GM23338 (cell line): ENCODE measurements around the gene PTF1A. TPM values are rescaled to one million over a fixed set of nuclear protein-coding genes. Genes with fewer than 3 reads are reported as not detected.
A peak's percentile ranks its signal among the peaks of the same experiment; 100 is the strongest.

Source experiments
- ATAC-seq: fragments of 200-7000 bp; cut with Tn5 transposase; 3 replicates; pipeline ENCODE4 v1.9.1; 2020
- DNase-seq: peaks from one replicate; pipeline ENCODE4 v3.0.0-alpha.2; 2015; ENCODE audit warnings: low spot score
- H2AFZ ChIP-seq: fragments of 200-600 bp; sonication (generic); 2 replicates; pipeline ENCODE4 v1.8.0; 2016; ENCODE audit warnings: antibody characterized with exemption, mild to moderate bottlenecking, moderate library complexity
- H3F3A ChIP-seq: fragments of 200-600 bp; sonication (generic); replicated peaks from 2 replicates; pipeline ENCODE4 v1.8.0; 2017; ENCODE audit warnings: antibody characterized with exemption, mixed run types, low read depth
- H3K27ac ChIP-seq: fragments of 200-600 bp; sonication (generic); 2 replicates; pipeline ENCODE4 v1.6.1; 2016; ENCODE audit warnings: low read depth
- H3K27me3 ChIP-seq: fragments of 200-600 bp; sonication (generic); 2 replicates; pipeline ENCODE4 v1.8.0; 2016; ENCODE audit warnings: mild to moderate bottlenecking, mixed run types, moderate library complexity; ENCODE audit not compliant: insufficient read depth
- H3K36me3 ChIP-seq: fragments of 200-600 bp; sonication (generic); 2 replicates; pipeline ENCODE4 v1.8.0; 2016; ENCODE audit warnings: mild to moderate bottlenecking; ENCODE audit not compliant: insufficient read depth
- H3K4me1 ChIP-seq: fragments of 200-600 bp; sonication (generic); 2 replicates; pipeline ENCODE4 v1.8.0; 2016; ENCODE audit warnings: mild to moderate bottlenecking, moderate library complexity; ENCODE audit not compliant: insufficient read depth
- H3K4me2 ChIP-seq: fragments of 200-600 bp; sonication (generic); 2 replicates; pipeline ENCODE4 v1.7.1; 2017; ENCODE audit warnings: mixed run types
- H3K4me3 ChIP-seq: fragments of 200-600 bp; sonication (generic); 2 replicates; pipeline ENCODE4 v1.6.1; 2016; ENCODE audit warnings: mixed run types
- H3K79me2 ChIP-seq: fragments of 200-600 bp; sonication (generic); replicated peaks from 2 replicates; pipeline ENCODE4 v1.8.0; 2017; ENCODE audit warnings: mild to moderate bottlenecking; ENCODE audit not compliant: insufficient read depth
- H3K9me2 ChIP-seq: fragments of 200-600 bp; sonication (generic); 2 replicates; pipeline ENCODE4 v1.8.0; 2017; ENCODE audit not compliant: insufficient read depth
- H4K20me1 ChIP-seq: fragments of 200-600 bp; sonication (generic); replicated peaks from 2 replicates; pipeline ENCODE4 v1.8.0; 2017; ENCODE audit warnings: mild to moderate bottlenecking; ENCODE audit not compliant: insufficient read depth
- H3K27ac Mint-ChIP-seq: 2 replicates; pipeline ENCODE4 v1.8.0; 2020; ENCODE audit warnings: inconsistent platforms, mild to moderate bottlenecking, moderate library complexity, mixed read lengths
- H3K27me3 Mint-ChIP-seq: 3 replicates; pipeline ENCODE4 v1.8.0; 2022; ENCODE audit warnings: low read depth, mild to moderate bottlenecking, moderate library complexity, mixed read lengths, inconsistent platforms; ENCODE audit not compliant: insufficient read depth, poor library complexity
- H3K36me3 Mint-ChIP-seq: 3 replicates; pipeline ENCODE4 v1.8.0; 2021; ENCODE audit warnings: low read depth, mild to moderate bottlenecking, inconsistent platforms, moderate library complexity, mixed read lengths
- H3K4me1 Mint-ChIP-seq: 3 replicates; pipeline ENCODE4 v1.8.0; 2020; ENCODE audit warnings: mild to moderate bottlenecking, inconsistent platforms, mixed read lengths
- H3K4me3 Mint-ChIP-seq: 3 replicates; pipeline ENCODE4 v1.8.0; 2021; ENCODE audit warnings: moderate library complexity, mild to moderate bottlenecking, inconsistent platforms, mixed read lengths
- H3K9me3 Mint-ChIP-seq: 3 replicates; pipeline ENCODE4 v1.8.0; 2020; ENCODE audit warnings: moderate library complexity, mild to moderate bottlenecking, inconsistent platforms, mixed read lengths
- CREB1 ChIP-seq: fragments of 250-450 bp; sonication (Bioruptor Pico); IDR thresholded peaks from 2 replicates; pipeline ENCODE4 v1.5.0; 2020; ENCODE audit warnings: low read depth, mild to moderate bottlenecking, moderate library complexity
- EZH2 ChIP-seq: fragments of 200-600 bp; sonication (generic); IDR thresholded peaks from one replicate; pipeline ENCODE4 v1.8.0; 2017; ENCODE audit warnings: antibody characterized with exemption, mild to moderate bottlenecking, low read depth; ENCODE audit not compliant: unreplicated experiment
- EZH2phosphoT487 ChIP-seq: fragments of 200-600 bp; sonication (generic); IDR thresholded peaks from one replicate; pipeline ENCODE4 v1.8.1; 2018; ENCODE audit warnings: antibody characterized with exemption; ENCODE audit not compliant: unreplicated experiment
- JUNB ChIP-seq: IDR thresholded peaks from one replicate; pipeline ENCODE4 v1.6.1; 2016; ENCODE audit warnings: antibody characterized with exemption; ENCODE audit not compliant: unreplicated experiment
- NANOG ChIP-seq: IDR thresholded peaks from 2 replicates; pipeline ENCODE4 v1.6.1; 2016; ENCODE audit warnings: antibody characterized with exemption, borderline replicate concordance
- POLR2AphosphoS5 ChIP-seq: IDR thresholded peaks from 2 replicates; pipeline ENCODE4 v1.6.1; 2016; ENCODE audit warnings: antibody characterized with exemption, low read depth
- STAT1 ChIP-seq: IDR thresholded peaks from one replicate; pipeline ENCODE4 v1.6.1; 2016; ENCODE audit warnings: antibody characterized with exemption; ENCODE audit not compliant: unreplicated experiment
- ZNF114 ChIP-seq: fragments of 250-450 bp; sonication (Bioruptor Pico); IDR thresholded peaks from 2 replicates; pipeline ENCODE4 v1.5.0; 2020; ENCODE audit warnings: mild to moderate bottlenecking, moderate library complexity
- ZNF331 ChIP-seq: fragments of 250-450 bp; sonication (Bioruptor Pico); IDR thresholded peaks from 2 replicates; pipeline ENCODE4 v1.5.0; 2020; ENCODE audit warnings: low read depth, mild to moderate bottlenecking, moderate library complexity
- polyA plus RNA-seq: library from polyadenylated mRNA; unstranded; fragments of >200 nt; fragmentation: Nextera tagmentation; extraction: Ambion mirVana; gene quantifications from 2 replicates; pipeline ENCODE4 v1.2.1, GENCODE V29; 2016
- total RNA-seq: library from RNA; depleted of rRNA; stranded (reverse); fragments of >200 nt; shearing (Covaris generic); gene quantifications from 2 replicates; pipeline ENCODE4 v1.2.3, GENCODE V29; 2014
- TF ChIP-seq, protein P1 (sequence below): fragments of 250-450 bp; sonication (Bioruptor Pico); IDR thresholded peaks from 2 replicates; pipeline ENCODE4 v1.5.0; 2020; ENCODE audit warnings: mild to moderate bottlenecking, moderate library complexity
- TF ChIP-seq, protein P2 (sequence below): IDR thresholded peaks from one replicate; pipeline ENCODE4 v1.6.1; 2018; ENCODE audit warnings: antibody characterized with exemption; ENCODE audit not compliant: unreplicated experiment
- TF ChIP-seq, protein P3 (sequence below), 2 experiments: fragments of 200-600 bp in 1 of 2; sonication (generic) in 1 of 2; conservative IDR thresholded peaks; 2 replicates each; pipeline versions ENCODE4 v1.5.1 to v1.6.1; 2016 to 2017; ENCODE audit warnings: antibody characterized with exemption in 2 of 2, low read depth in 2 of 2, mild to moderate bottlenecking in 2 of 2, moderate library complexity in 1 of 2
- TF ChIP-seq, protein P4 (sequence below): IDR thresholded peaks from 2 replicates; pipeline ENCODE4 v1.6.1; 2016; ENCODE audit warnings: antibody characterized with exemption

Gene PTF1A
- total and polyA plus RNA-seq, 2 experiments from 2014 or later: not detected

DNA sequence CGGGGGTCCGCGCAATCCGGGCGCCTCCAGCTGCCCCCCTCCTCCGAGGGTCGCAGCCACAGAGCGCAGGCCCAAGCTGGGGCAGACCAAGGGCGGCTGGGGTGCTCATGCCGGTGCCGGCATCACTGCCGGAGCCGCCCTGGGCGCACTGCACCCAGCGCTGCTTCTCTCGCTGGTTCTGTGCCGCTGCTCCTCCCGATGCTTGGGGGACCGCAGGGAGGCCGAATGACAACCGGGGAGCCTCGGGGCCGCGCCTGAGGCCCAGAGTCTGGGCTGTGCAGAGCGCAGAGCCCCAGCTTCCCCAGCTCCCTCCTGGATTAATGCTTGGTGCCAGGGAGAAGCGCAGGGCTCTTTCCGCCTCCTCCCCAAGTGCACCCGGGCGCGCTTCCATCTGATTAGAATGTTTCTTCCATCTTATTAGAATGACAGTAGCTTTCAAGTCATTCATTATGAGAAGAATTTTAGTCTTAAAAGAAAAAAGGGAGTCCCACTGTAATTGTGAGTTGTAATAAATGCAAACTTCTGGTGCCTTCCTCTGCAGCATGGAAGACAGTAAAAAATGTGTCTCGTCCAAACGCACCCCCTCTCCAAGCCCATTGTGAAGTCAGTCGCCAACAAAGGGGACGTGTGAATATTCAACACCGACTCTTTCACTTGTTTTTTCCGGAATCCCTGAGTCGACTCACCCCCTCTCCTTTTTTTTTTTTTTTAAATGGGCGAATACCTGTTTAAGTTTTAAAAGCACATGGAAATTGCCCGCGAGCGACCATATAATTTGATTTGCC, 19.5 kb upstream of the PTF1A start:
- H3K27me3 ChIP-seq: peaks cover 100% of the 10 kb centered on the region
- H3K27ac ChIP-seq: no peak overlapping the region
- H2AFZ ChIP-seq: peak overlapping the region; percentile 35; the same call in 1 of the 2 replicates
- H3K9me3 Mint-ChIP-seq: no peaks in the 10 kb centered on the region; the same call in 2 of the 3 replicates
- no peak overlapping the region for H3K27ac Mint-ChIP-seq
- H3K4me3 ChIP-seq: peak overlapping the region; percentile 46
- peak overlapping the region; percentile 72 for H3K4me3 Mint-ChIP-seq
- no peaks in the 10 kb centered on the region for H3K36me3 ChIP-seq
- ATAC-seq (peak; percentile 22), DNase-seq (peak; percentile 46)
- H4K20me1 ChIP-seq: peaks cover 19% of the 10 kb centered on the region; the same call in 1 of the 2 replicates
- peaks cover 27% of the 10 kb centered on the region; the same call in 1 of the 2 replicates for H3K4me1 ChIP-seq
- H3F3A ChIP-seq: peaks cover 6% of the 10 kb centered on the region
- peaks cover 93% of the 10 kb centered on the region for H3K27me3 Mint-ChIP-seq
- TF ChIP-seq POLR2AphosphoS5 (no peak), JUNB (no peak), CREB1 (CRISPR knock-in tag) (no peak), STAT1 (no peak), NANOG (no peak), ZNF114 (CRISPR knock-in tag) (no peak), EZH2phosphoT487 (peak; percentile 45), EZH2 (peak; percentile 57), ZNF331 (no peak)
- TF ChIP-seq, protein P1, sequence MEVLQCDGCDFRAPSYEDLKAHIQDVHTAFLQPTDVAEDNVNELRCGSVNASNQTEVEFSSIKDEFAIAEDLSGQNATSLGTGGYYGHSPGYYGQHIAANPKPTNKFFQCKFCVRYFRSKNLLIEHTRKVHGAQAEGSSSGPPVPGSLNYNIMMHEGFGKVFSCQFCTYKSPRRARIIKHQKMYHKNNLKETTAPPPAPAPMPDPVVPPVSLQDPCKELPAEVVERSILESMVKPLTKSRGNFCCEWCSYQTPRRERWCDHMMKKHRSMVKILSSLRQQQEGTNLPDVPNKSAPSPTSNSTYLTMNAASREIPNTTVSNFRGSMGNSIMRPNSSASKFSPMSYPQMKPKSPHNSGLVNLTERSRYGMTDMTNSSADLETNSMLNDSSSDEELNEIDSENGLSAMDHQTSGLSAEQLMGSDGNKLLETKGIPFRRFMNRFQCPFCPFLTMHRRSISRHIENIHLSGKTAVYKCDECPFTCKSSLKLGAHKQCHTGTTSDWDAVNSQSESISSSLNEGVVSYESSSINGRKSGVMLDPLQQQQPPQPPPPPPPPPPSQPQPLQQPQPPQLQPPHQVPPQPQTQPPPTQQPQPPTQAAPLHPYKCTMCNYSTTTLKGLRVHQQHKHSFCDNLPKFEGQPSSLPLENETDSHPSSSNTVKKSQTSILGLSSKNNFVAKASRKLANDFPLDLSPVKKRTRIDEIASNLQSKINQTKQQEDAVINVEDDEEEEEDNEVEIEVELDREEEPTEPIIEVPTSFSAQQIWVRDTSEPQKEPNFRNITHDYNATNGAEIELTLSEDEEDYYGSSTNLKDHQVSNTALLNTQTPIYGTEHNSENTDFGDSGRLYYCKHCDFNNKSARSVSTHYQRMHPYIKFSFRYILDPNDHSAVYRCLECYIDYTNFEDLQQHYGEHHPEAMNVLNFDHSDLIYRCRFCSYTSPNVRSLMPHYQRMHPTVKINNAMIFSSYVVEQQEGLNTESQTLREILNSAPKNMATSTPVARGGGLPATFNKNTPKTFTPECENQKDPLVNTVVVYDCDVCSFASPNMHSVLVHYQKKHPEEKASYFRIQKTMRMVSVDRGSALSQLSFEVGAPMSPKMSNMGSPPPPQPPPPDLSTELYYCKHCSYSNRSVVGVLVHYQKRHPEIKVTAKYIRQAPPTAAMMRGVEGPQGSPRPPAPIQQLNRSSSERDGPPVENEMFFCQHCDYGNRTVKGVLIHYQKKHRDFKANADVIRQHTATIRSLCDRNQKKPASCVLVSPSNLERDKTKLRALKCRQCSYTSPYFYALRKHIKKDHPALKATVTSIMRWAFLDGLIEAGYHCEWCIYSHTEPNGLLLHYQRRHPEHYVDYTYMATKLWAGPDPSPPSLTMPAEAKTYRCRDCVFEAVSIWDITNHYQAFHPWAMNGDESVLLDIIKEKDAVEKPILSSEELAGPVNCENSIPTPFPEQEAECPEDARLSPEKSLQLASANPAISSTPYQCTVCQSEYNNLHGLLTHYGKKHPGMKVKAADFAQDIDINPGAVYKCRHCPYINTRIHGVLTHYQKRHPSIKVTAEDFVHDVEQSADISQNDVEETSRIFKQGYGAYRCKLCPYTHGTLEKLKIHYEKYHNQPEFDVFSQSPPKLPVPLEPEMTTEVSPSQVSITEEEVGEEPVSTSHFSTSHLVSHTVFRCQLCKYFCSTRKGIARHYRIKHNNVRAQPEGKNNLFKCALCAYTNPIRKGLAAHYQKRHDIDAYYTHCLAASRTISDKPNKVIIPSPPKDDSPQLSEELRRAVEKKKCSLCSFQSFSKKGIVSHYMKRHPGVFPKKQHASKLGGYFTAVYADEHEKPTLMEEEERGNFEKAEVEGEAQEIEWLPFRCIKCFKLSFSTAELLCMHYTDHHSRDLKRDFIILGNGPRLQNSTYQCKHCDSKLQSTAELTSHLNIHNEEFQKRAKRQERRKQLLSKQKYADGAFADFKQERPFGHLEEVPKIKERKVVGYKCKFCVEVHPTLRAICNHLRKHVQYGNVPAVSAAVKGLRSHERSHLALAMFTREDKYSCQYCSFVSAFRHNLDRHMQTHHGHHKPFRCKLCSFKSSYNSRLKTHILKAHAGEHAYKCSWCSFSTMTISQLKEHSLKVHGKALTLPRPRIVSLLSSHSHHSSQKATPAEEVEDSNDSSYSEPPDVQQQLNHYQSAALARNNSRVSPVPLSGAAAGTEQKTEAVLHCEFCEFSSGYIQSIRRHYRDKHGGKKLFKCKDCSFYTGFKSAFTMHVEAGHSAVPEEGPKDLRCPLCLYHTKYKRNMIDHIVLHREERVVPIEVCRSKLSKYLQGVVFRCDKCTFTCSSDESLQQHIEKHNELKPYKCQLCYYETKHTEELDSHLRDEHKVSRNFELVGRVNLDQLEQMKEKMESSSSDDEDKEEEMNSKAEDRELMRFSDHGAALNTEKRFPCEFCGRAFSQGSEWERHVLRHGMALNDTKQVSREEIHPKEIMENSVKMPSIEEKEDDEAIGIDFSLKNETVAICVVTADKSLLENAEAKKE (CRISPR knock-in tag): no peak
- TF ChIP-seq, protein P2, sequence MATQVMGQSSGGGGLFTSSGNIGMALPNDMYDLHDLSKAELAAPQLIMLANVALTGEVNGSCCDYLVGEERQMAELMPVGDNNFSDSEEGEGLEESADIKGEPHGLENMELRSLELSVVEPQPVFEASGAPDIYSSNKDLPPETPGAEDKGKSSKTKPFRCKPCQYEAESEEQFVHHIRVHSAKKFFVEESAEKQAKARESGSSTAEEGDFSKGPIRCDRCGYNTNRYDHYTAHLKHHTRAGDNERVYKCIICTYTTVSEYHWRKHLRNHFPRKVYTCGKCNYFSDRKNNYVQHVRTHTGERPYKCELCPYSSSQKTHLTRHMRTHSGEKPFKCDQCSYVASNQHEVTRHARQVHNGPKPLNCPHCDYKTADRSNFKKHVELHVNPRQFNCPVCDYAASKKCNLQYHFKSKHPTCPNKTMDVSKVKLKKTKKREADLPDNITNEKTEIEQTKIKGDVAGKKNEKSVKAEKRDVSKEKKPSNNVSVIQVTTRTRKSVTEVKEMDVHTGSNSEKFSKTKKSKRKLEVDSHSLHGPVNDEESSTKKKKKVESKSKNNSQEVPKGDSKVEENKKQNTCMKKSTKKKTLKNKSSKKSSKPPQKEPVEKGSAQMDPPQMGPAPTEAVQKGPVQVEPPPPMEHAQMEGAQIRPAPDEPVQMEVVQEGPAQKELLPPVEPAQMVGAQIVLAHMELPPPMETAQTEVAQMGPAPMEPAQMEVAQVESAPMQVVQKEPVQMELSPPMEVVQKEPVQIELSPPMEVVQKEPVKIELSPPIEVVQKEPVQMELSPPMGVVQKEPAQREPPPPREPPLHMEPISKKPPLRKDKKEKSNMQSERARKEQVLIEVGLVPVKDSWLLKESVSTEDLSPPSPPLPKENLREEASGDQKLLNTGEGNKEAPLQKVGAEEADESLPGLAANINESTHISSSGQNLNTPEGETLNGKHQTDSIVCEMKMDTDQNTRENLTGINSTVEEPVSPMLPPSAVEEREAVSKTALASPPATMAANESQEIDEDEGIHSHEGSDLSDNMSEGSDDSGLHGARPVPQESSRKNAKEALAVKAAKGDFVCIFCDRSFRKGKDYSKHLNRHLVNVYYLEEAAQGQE: no peak
- TF ChIP-seq, protein P3, sequence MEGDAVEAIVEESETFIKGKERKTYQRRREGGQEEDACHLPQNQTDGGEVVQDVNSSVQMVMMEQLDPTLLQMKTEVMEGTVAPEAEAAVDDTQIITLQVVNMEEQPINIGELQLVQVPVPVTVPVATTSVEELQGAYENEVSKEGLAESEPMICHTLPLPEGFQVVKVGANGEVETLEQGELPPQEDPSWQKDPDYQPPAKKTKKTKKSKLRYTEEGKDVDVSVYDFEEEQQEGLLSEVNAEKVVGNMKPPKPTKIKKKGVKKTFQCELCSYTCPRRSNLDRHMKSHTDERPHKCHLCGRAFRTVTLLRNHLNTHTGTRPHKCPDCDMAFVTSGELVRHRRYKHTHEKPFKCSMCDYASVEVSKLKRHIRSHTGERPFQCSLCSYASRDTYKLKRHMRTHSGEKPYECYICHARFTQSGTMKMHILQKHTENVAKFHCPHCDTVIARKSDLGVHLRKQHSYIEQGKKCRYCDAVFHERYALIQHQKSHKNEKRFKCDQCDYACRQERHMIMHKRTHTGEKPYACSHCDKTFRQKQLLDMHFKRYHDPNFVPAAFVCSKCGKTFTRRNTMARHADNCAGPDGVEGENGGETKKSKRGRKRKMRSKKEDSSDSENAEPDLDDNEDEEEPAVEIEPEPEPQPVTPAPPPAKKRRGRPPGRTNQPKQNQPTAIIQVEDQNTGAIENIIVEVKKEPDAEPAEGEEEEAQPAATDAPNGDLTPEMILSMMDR (conservative IDR thresholded peaks at IDR 0.05; ENCODE audit: low read depth in 2 of 2): no peak
- TF ChIP-seq, protein P4, sequence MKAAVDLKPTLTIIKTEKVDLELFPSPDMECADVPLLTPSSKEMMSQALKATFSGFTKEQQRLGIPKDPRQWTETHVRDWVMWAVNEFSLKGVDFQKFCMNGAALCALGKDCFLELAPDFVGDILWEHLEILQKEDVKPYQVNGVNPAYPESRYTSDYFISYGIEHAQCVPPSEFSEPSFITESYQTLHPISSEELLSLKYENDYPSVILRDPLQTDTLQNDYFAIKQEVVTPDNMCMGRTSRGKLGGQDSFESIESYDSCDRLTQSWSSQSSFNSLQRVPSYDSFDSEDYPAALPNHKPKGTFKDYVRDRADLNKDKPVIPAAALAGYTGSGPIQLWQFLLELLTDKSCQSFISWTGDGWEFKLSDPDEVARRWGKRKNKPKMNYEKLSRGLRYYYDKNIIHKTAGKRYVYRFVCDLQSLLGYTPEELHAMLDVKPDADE: no peak
- no peaks in the 10 kb centered on the region for H3K79me2 ChIP-seq
- no peaks in the 10 kb centered on the region for H3K36me3 Mint-ChIP-seq
- H3K9me2 ChIP-seq: no peaks in the 10 kb centered on the region
- peaks cover 17% of the 10 kb centered on the region for H3K4me1 Mint-ChIP-seq
- peak overlapping the region; percentile 67 for H3K4me2 ChIP-seq
